ENCODE measurements around the gene ZNRD2.
"Not testable (repeated sequence)": the region's sequence is repeated elsewhere in the genome, so short reads cannot be mapped to it uniquely, and the experiment has no call there.

Gene ZNRD2

GRCh38 chr11:65555693-65556231 lies 14.5 kb upstream of the ZNRD2 start:
- DNase-seq (ENCODE audit: low spot score) = no peak

- DNase-seq (ENCODE audit: low spot score) = peak; percentile 10
Observed at GRCh38 chr11:65556470-65557279, 13.6 kb upstream of the ZNRD2 start.

GRCh38 chr11:65557280-65558001 lies 12.8 kb upstream of the ZNRD2 start:
- peak; percentile 36 for DNase-seq (ENCODE audit: low spot score)

GRCh38 chr11:65558002-65558929 lies 12.0 kb upstream of the ZNRD2 start, which contains the start of gene LTBP3:
TSS of gene LTBP3 (minus strand) at chr11:65558359. CDS start at chr11:65557959, 400 bp downstream.
- DNase-seq (ENCODE audit: low spot score) = peak; percentile 78

- DNase-seq (ENCODE audit: low spot score) = no peak
Observed at GRCh38 chr11:65558930-65559509, 11.3 kb upstream of the ZNRD2 start.

GRCh38 chr11:65559535-65559934 lies 10.7 kb upstream of the ZNRD2 start:
- no peak for DNase-seq (ENCODE audit: low spot score)

- DNase-seq (ENCODE audit: low spot score) = no peak
Observed at GRCh38 chr11:65559951-65560537, 10.2 kb upstream of the ZNRD2 start.

- no peak for DNase-seq (ENCODE audit: low spot score)
Observed at GRCh38 chr11:65560555-65561418, 9.5 kb upstream of the ZNRD2 start.

- DNase-seq (ENCODE audit: low spot score) = no peak
Observed at GRCh38 chr11:65562020-65562419, 8.3 kb upstream of the ZNRD2 start.

GRCh38 chr11:65562788-65563187 lies 7.5 kb upstream of the ZNRD2 start:
- no peak for DNase-seq (ENCODE audit: low spot score)

GRCh38 chr11:65563601-65564000 lies 6.7 kb upstream of the ZNRD2 start:
- no peak for DNase-seq (ENCODE audit: low spot score)

GRCh38 chr11:65564879-65565559 lies 5.3 kb upstream of the ZNRD2 start:
- DNase-seq (ENCODE audit: low spot score) = not testable (repeated sequence)

- no peak for DNase-seq (ENCODE audit: low spot score)
Observed at GRCh38 chr11:65565624-65566453, 4.4 kb upstream of the ZNRD2 start.

GRCh38 chr11:65569164-65569972 lies 909 bp upstream of the ZNRD2 start:
- DNase-seq (ENCODE audit: low spot score) = no peak

GRCh38 chr11:65571420-65571819 lies 1.1 kb downstream of the ZNRD2 start:
- DNase-seq (ENCODE audit: low spot score) = no peak

GRCh38 chr11:65571940-65572339 lies 1.7 kb downstream of the ZNRD2 start:
- no peak for DNase-seq (ENCODE audit: low spot score)

GRCh38 chr11:65572356-65573051 lies 2.2 kb downstream of the ZNRD2 start, which contains the start of gene FAM89B:
TSS of gene FAM89B (plus strand) at chr11:65572538. CDS start at chr11:65572670, 132 bp downstream.
- peak; percentile 78 for DNase-seq (ENCODE audit: low spot score)
